Measurements from ENCODE around the gene DMRTB1.

DMRTB1 gene

DNA sequence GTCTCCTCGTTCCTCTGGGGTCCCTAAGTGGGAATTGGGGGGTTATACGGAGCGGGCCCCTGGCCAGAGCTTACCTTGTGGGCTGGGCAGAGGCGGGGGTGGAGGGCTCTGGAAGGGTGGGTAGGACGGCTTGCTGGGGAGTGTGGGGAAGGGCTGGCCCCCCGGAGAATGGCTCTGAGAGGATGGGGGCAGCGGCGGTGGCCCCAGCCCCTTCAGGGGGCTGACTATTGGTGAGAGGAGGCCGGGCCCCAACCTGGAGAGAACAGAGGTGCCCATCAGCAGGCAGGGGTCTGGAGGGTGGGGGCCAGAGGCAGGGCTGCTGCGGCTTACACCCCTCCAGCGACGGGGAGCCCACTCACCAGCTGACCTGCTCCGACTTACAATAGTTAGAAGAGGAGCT, 50.6 kb downstream of the DMRTB1 start:
- DNase-seq (ENCODE audit: low read depth), result no peak

- DNase-seq (ENCODE audit: low read depth), result no peak
These were observed 51.0 kb downstream of the DMRTB1 start for GRCh38 chr1:53510215-53510614.

- no peak for DNase-seq (ENCODE audit: low read depth)
These were observed 52.2 kb downstream of the DMRTB1 start for GRCh38 chr1:53511323-53511932.

DNA sequence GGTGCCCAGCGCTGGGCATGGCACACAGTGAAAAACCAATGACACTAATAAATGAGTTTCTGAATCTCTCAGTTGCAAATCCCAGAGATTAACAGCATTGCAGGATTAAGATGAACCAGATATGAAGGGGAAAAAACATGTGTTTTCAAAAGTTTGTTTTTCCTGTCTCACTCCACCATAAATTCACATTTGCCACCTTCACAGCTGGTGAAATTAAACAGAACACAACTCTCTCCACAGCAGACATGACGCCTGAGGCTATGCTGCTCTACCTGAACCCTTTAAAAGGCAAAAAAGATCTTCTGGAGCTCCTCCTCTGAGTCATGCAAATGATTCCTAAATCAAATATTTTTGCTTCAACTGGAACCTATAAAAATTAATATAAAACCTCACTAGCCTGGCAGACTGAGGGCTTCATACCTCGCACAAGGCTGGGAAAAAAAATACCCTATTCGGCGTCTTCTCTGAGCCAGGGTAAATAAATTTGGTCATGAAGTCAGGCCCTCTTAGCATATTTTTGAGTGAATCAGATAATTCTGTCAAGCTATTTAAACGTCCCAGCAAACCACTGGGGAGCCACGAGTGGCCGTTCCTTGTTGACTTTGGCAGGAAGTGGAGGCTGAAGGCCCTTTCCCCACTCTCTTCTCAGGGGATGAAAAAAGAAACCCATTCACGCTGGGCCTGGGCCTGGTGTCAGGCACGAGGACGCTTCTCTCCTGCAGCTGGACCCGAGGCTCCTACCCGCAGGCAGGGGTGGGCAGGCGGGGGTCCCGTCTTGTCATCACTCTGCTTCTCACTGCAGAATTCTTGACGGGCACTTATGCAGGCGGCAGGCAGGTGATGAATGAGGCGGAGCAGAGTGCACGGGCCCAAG, 53.0 kb downstream of the DMRTB1 start:
- DNase-seq (ENCODE audit: low read depth), result peak; percentile 26

DNA sequence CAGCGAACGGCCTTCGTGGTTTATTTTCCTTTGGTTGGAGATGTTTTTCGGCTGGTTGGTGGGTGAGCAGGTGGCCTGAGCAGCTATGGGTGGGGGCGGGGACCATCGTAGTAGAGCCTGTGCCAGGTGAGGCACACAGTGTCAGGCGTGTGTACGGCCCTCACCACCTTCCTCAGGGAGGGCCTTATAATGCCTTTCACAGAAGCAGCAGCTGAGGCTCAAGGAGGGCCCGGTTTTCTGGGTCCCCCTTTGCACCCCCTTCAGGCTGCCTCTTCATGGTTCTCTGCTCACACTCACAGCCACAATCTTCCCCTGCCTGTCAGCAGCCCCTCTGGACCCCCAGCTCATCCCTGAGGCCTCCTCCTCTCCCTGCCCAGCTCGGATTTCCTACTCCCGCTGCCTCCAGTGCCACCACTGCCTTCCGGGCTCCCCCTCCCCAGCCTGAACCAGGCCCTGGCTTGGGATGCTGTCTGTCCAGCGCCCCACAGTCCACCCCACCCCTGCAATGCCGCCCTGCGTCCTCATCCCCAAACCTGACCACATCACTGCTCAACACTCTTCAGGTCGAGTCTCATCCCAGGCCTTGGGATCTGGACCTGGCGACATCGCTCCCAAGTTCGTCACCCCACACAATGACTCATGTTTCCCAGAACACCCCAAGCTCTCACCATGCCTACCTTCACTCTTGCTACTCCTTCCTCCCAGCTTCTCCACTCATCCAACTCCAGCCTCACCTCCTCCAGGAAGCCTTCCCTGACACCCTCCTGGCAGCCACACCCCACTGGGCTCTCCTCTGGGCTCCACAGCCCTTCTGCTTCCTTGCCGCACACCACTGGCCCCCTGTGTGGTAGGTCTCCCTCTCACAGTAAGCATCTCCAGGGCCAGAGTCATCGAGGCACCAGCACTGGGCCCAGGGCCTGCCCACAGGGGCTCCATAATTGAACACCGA, 53.9 kb downstream of the DMRTB1 start:
- DNase-seq (ENCODE audit: low read depth), result no peak

DNA sequence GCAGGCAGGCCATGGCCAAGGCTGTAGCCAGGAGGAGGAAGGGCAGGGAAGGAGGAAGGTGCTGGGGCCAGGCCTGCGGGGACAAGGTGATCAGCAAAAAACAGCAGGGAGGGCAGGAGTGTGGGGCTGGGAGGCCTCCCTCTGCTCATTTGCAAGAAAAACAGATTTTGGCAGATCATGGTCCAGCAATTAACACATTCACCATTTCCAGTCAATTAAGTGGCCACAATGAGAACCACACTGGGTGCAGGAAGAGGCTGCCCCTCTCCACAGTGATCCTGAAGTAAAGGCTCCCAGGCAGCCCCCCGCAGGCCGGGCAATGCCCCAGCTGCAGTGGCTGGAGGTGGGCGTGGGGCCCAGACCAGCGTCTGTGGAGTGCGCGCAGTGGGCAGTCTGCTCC, 54.6 kb downstream of the DMRTB1 start:
- DNase-seq (ENCODE audit: low read depth), result no peak

- no peak for DNase-seq (ENCODE audit: low read depth)
These were observed 55.2 kb downstream of the DMRTB1 start for GRCh38 chr1:53514436-53514835.

DNA sequence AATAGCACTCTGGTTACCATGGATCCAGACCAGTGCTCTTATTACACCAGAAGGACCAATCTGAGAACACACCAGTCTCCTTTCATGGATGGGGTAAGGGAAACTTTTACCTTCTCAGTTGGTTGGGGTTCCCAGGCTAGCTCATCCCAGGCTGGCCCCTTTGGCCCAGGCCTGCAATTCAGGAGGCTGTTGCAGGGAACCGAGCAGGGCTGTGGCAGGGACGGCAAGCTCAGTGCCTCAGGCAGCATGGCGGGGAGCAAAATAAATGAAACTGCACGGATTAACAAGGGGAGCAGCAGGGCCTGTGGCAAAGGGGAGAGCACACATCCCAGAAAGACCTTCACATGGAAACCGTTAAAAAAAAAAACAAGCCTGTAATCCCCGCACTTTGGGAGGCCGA, 57.0 kb downstream of the DMRTB1 start:
- no peak for DNase-seq (ENCODE audit: low read depth)

Data from fibroblast of the conjunctiva (primary cell).